Measurements from ENCODE around the gene DNM3.

GRCh38 chr1:172265905-172266304, 424.6 kb downstream of the DNM3 start:
- TF ChIP-seq CTCF (conservative IDR thresholded peaks at IDR 0.05; ENCODE audit: low read depth, low read length) (no peak), EZH2 (IDR thresholded peaks at IDR 0.05; ENCODE audit: borderline replicate concordance, low read depth, low read length, poor library complexity, severe bottlenecking) (no peak)

Measured in A673 (cell line).